GM23338 (cell line): ENCODE measurements around the gene HSH2D. TPM values are rescaled to one million over a fixed set of nuclear protein-coding genes. Genes with fewer than 3 reads are reported as not detected.

Experiments
- ATAC-seq: fragments of 200-7000 bp; cut with Tn5 transposase; 3 replicates; pipeline ENCODE4 v1.9.1; 2020
- DNase-seq: peaks from one replicate; pipeline ENCODE4 v3.0.0-alpha.2; 2015; ENCODE audit warnings: low spot score
- H2AFZ ChIP-seq: fragments of 200-600 bp; sonication (generic); 2 replicates; pipeline ENCODE4 v1.8.0; 2016; ENCODE audit warnings: antibody characterized with exemption, mild to moderate bottlenecking, moderate library complexity
- H3F3A ChIP-seq: fragments of 200-600 bp; sonication (generic); replicated peaks from 2 replicates; pipeline ENCODE4 v1.8.0; 2017; ENCODE audit warnings: antibody characterized with exemption, mixed run types, low read depth
- H3K27ac ChIP-seq: fragments of 200-600 bp; sonication (generic); 2 replicates; pipeline ENCODE4 v1.6.1; 2016; ENCODE audit warnings: low read depth
- H3K27me3 ChIP-seq: fragments of 200-600 bp; sonication (generic); 2 replicates; pipeline ENCODE4 v1.8.0; 2016; ENCODE audit warnings: mild to moderate bottlenecking, mixed run types, moderate library complexity; ENCODE audit not compliant: insufficient read depth
- H3K36me3 ChIP-seq: fragments of 200-600 bp; sonication (generic); 2 replicates; pipeline ENCODE4 v1.8.0; 2016; ENCODE audit warnings: mild to moderate bottlenecking; ENCODE audit not compliant: insufficient read depth
- H3K4me1 ChIP-seq: fragments of 200-600 bp; sonication (generic); 2 replicates; pipeline ENCODE4 v1.8.0; 2016; ENCODE audit warnings: mild to moderate bottlenecking, moderate library complexity; ENCODE audit not compliant: insufficient read depth
- H3K4me2 ChIP-seq: fragments of 200-600 bp; sonication (generic); 2 replicates; pipeline ENCODE4 v1.7.1; 2017; ENCODE audit warnings: mixed run types
- H3K4me3 ChIP-seq: fragments of 200-600 bp; sonication (generic); 2 replicates; pipeline ENCODE4 v1.6.1; 2016; ENCODE audit warnings: mixed run types
- H3K79me2 ChIP-seq: fragments of 200-600 bp; sonication (generic); replicated peaks from 2 replicates; pipeline ENCODE4 v1.8.0; 2017; ENCODE audit warnings: mild to moderate bottlenecking; ENCODE audit not compliant: insufficient read depth
- H3K9me2 ChIP-seq: fragments of 200-600 bp; sonication (generic); 2 replicates; pipeline ENCODE4 v1.8.0; 2017; ENCODE audit not compliant: insufficient read depth
- H4K20me1 ChIP-seq: fragments of 200-600 bp; sonication (generic); replicated peaks from 2 replicates; pipeline ENCODE4 v1.8.0; 2017; ENCODE audit warnings: mild to moderate bottlenecking; ENCODE audit not compliant: insufficient read depth
- H3K27ac Mint-ChIP-seq: 2 replicates; pipeline ENCODE4 v1.8.0; 2020; ENCODE audit warnings: inconsistent platforms, mild to moderate bottlenecking, moderate library complexity, mixed read lengths
- H3K27me3 Mint-ChIP-seq: 3 replicates; pipeline ENCODE4 v1.8.0; 2022; ENCODE audit warnings: low read depth, mild to moderate bottlenecking, moderate library complexity, mixed read lengths, inconsistent platforms; ENCODE audit not compliant: insufficient read depth, poor library complexity
- H3K36me3 Mint-ChIP-seq: 3 replicates; pipeline ENCODE4 v1.8.0; 2021; ENCODE audit warnings: low read depth, mild to moderate bottlenecking, inconsistent platforms, moderate library complexity, mixed read lengths
- H3K4me1 Mint-ChIP-seq: 3 replicates; pipeline ENCODE4 v1.8.0; 2020; ENCODE audit warnings: mild to moderate bottlenecking, inconsistent platforms, mixed read lengths
- H3K4me3 Mint-ChIP-seq: 3 replicates; pipeline ENCODE4 v1.8.0; 2021; ENCODE audit warnings: moderate library complexity, mild to moderate bottlenecking, inconsistent platforms, mixed read lengths
- H3K9me3 Mint-ChIP-seq: 3 replicates; pipeline ENCODE4 v1.8.0; 2020; ENCODE audit warnings: moderate library complexity, mild to moderate bottlenecking, inconsistent platforms, mixed read lengths
- ETS1 ChIP-seq: IDR thresholded peaks from 2 replicates; pipeline ENCODE4 v1.6.1; 2016; ENCODE audit warnings: antibody characterized with exemption
- EZH2 ChIP-seq: fragments of 200-600 bp; sonication (generic); IDR thresholded peaks from one replicate; pipeline ENCODE4 v1.8.0; 2017; ENCODE audit warnings: antibody characterized with exemption, mild to moderate bottlenecking, low read depth; ENCODE audit not compliant: unreplicated experiment
- REST ChIP-seq: IDR thresholded peaks from one replicate; pipeline ENCODE4 v1.6.1; 2018; ENCODE audit warnings: antibody characterized with exemption; ENCODE audit not compliant: unreplicated experiment
- ZNF462 ChIP-seq: fragments of 250-450 bp; sonication (Bioruptor Pico); IDR thresholded peaks from 2 replicates; pipeline ENCODE4 v1.5.0; 2020; ENCODE audit warnings: mild to moderate bottlenecking, moderate library complexity
- polyA plus RNA-seq: library from polyadenylated mRNA; unstranded; fragments of >200 nt; fragmentation: Nextera tagmentation; extraction: Ambion mirVana; gene quantifications from 2 replicates; pipeline ENCODE4 v1.2.1, GENCODE V29; 2016
- total RNA-seq: library from RNA; depleted of rRNA; stranded (reverse); fragments of >200 nt; shearing (Covaris generic); gene quantifications from 2 replicates; pipeline ENCODE4 v1.2.3, GENCODE V29; 2014

The HSH2D gene
- total and polyA plus RNA-seq, 2 experiments from 2014 or later: 0.81 to 1.4 TPM

- Histone ChIP-seq H4K20me1 (peaks cover 4% of the 10 kb centered on the region; the same call in 1 of the 2 replicates), H3F3A (no peaks in the 10 kb centered on the region), H3K36me3 (no peaks in the 10 kb centered on the region; the same call in 1 of the 2 replicates), H3K79me2 (peaks cover 15% of the 10 kb centered on the region), H3K27ac (no peak overlapping the region), H3K4me2 (no peak overlapping the region), H2AFZ (no peak overlapping the region), H3K4me3 (no peak overlapping the region), H3K27me3 (no peaks in the 10 kb centered on the region), H3K4me1 (no peaks in the 10 kb centered on the region), H3K9me2 (no peaks in the 10 kb centered on the region)
- no peaks in the 10 kb centered on the region for H3K9me3 Mint-ChIP-seq
- no peak for TF ChIP-seq EZH2
- TF ChIP-seq ZNF462 (CRISPR knock-in tag): no peak
- no peak for TF ChIP-seq ETS1
- TF ChIP-seq REST: no peak
- H3K36me3 Mint-ChIP-seq: peaks cover 47% of the 10 kb centered on the region
- H3K27ac Mint-ChIP-seq: no peak overlapping the region
- DNase-seq (no peak), ATAC-seq (no peak)
- H3K4me1 Mint-ChIP-seq: peaks cover 7% of the 10 kb centered on the region
- H3K27me3 Mint-ChIP-seq: peaks cover 3% of the 10 kb centered on the region
- no peak overlapping the region for H3K4me3 Mint-ChIP-seq
Observed at GRCh38 chr19:16190736-16191135, 47.3 kb downstream of the HSH2D start.
